Panc1 (cell line): Measurements from ENCODE around the gene CCDC51. TPM values are rescaled to one million over a fixed set of nuclear protein-coding genes. Genes with fewer than 3 reads are reported as not detected.

Experiments used
- ATAC-seq: fragments of 200-7000 bp; cut with Tn5 transposase; 2 replicates; pipeline ENCODE4 v1.9.1; 2020; ENCODE audit warnings: mild to moderate bottlenecking, moderate library complexity
- BruUV-seq: library from RNA; stranded (reverse); fragments of 400-500 nt; replicated peaks from 2 replicates; lab custom pipeline; 2021; lab: Mats Ljungman, UMichigan
- CTCF ChIA-PET: fragments of 300-600 bp; sonication (Branson Sonifier 250); formaldehyde crosslinking; loops from one replicate; lab custom pipeline; 2022; ENCODE audit warnings: antibody characterized with exemption; lab: Charles Lee
- POLR2A ChIA-PET: fragments of 300-600 bp; sonication (Branson Sonifier 250); formaldehyde crosslinking; loops from one replicate; lab custom pipeline; 2022; ENCODE audit warnings: antibody characterized with exemption; lab: Charles Lee
- DNase-seq: peaks from one replicate; pipeline ENCODE4 v3.0.0-alpha.2; 2010; ENCODE audit warnings: low read depth, low spot score
- H3K27ac ChIP-seq: 2 replicates; pipeline ENCODE4 v1.5.1; 2011; ENCODE audit warnings: mild to moderate bottlenecking, low read length, inconsistent platforms
- H3K27me3 ChIP-seq: fragments of 200-500 bp; sonication (Bioruptor generic); 2 replicates; pipeline ENCODE4 v1.6.0; 2014; ENCODE audit warnings: low read length, inconsistent platforms; ENCODE audit not compliant: control insufficient read depth, insufficient read depth
- H3K36me3 ChIP-seq: fragments of 200-500 bp; sonication (Bioruptor generic); 2 replicates; pipeline ENCODE4 v1.5.1; 2014; ENCODE audit warnings: inconsistent platforms, mild to moderate bottlenecking, low read length, moderate library complexity; ENCODE audit not compliant: control insufficient read depth, insufficient read depth
- H3K4me1 ChIP-seq: 2 replicates; pipeline ENCODE4 v1.5.1; 2011; ENCODE audit warnings: inconsistent platforms, mild to moderate bottlenecking, low read length, moderate library complexity; ENCODE audit not compliant: control insufficient read depth, insufficient read depth
- H3K4me3 ChIP-seq, 2 experiments: 2 replicates each; pipeline ENCODE4 v1.5.1; 2011 to 2012; ENCODE audit warnings: low read depth in 2 of 2, low read length in 2 of 2, mild to moderate bottlenecking in 2 of 2, inconsistent platforms in 1 of 2, moderate library complexity in 1 of 2
- H3K9me3 ChIP-seq: fragments of 200-500 bp; sonication (Bioruptor generic); 2 replicates; pipeline ENCODE4 v1.5.1; 2014; ENCODE audit warnings: low read depth, mild to moderate bottlenecking, inconsistent platforms, low read length, moderate library complexity; ENCODE audit not compliant: control insufficient read depth, insufficient read depth
- CTCF ChIP-seq: fragments of 450-650 bp; IDR thresholded peaks from 2 replicates; pipeline ENCODE4 v1.5.1; 2017; ENCODE audit warnings: mild to moderate bottlenecking
- POLR2AphosphoS5 ChIP-seq: IDR thresholded peaks from 2 replicates; pipeline ENCODE4 v1.6.1; 2012; ENCODE audit warnings: mild to moderate bottlenecking, low read depth, low read length, moderate library complexity
- REST ChIP-seq, 2 experiments: IDR thresholded peaks; 2 replicates each; pipeline ENCODE4 v1.6.1; 2011 to 2012; ENCODE audit warnings: low read depth in 2 of 2, control low read depth in 1 of 2, low read length in 1 of 2, mild to moderate bottlenecking in 1 of 2, moderate library complexity in 1 of 2; ENCODE audit not compliant: insufficient read depth in 1 of 2
- SIN3A ChIP-seq: IDR thresholded peaks from 2 replicates; pipeline ENCODE4 v1.6.1; 2012; ENCODE audit warnings: low read depth, mild to moderate bottlenecking, low read length, moderate library complexity, borderline replicate concordance; ENCODE audit not compliant: insufficient read depth
- TCF7L2 ChIP-seq: IDR thresholded peaks from 2 replicates; pipeline ENCODE4 v1.6.1; 2011; ENCODE audit warnings: mild to moderate bottlenecking, low read depth, low read length, inconsistent platforms
- in situ Hi-C: cut with HindIII; loops from 2 replicates; pipeline ENCODE4 v1.10.0; 2016; ENCODE audit warnings: low sequenced_read_pairs, low pct_unique_long_range_greater_than_20kb
- intact Hi-C: fragments of 100-400 bp; cut with micrococcal nuclease; formaldehyde crosslinking; loops from one replicate; pipeline ENCODE4 v1.10.0; 2022; ENCODE audit not compliant: unreplicated experiment
- total RNA-seq: library from RNA; stranded (reverse); gene quantifications from one replicate; pipeline ENCODE4 v1.2.1, GENCODE V29; 2021; ENCODE audit not compliant: unreplicated experiment

Gene CCDC51
- total RNA-seq, 1 experiment from 2014 or later = 11.9 TPM

GRCh38 chr3:48478626-48479555, 39.0 kb upstream of the CCDC51 start:
- DNase-seq (no peak), ATAC-seq (no peak)
- in situ Hi-C loops (no loop called here), intact Hi-C loops (no loop called here)
- H3K36me3 ChIP-seq = no peaks in the 10 kb centered on the region
- no TSS peak for BruUV-seq
- CTCF ChIA-PET = no interaction called here
- no peaks in the 10 kb centered on the region for H3K27me3 ChIP-seq
- no peak overlapping the region for H3K4me3 ChIP-seq
- H3K27ac ChIP-seq = no peak overlapping the region
- POLR2A ChIA-PET = no interaction called here
- no peaks in the 10 kb centered on the region for H3K9me3 ChIP-seq
- no peaks in the 10 kb centered on the region for H3K4me1 ChIP-seq
- TF ChIP-seq CTCF (no peak), POLR2AphosphoS5 (no peak), TCF7L2 (no peak), SIN3A (no peak), REST (IDR thresholded peaks at IDR 0.05; ENCODE audit: insufficient read depth in 1 of 2, low read depth in 2 of 2, low read length in 1 of 2) (no peak)

GRCh38 chr3:48477959-48478520, 38.1 kb upstream of the CCDC51 start:
- BruUV-seq = no TSS peak
- in situ Hi-C loops = no loop called here
- intact Hi-C loops = no loop called here
- ChIA-PET POLR2A (no interaction called here), CTCF (no interaction called here)
- H3K27ac ChIP-seq = no peak overlapping the region
- DNase-seq (no peak), ATAC-seq (no peak)
- no peaks in the 10 kb centered on the region for H3K27me3 ChIP-seq
- peaks cover 7% of the 10 kb centered on the region for H3K4me1 ChIP-seq
- H3K4me3 ChIP-seq = no peak overlapping the region
- no peaks in the 10 kb centered on the region for H3K36me3 ChIP-seq
- no peaks in the 10 kb centered on the region for H3K9me3 ChIP-seq
- TF ChIP-seq SIN3A = no peak
- no peak for TF ChIP-seq POLR2AphosphoS5
- no peak for TF ChIP-seq REST (IDR thresholded peaks at IDR 0.05; ENCODE audit: insufficient read depth in 1 of 2, low read depth in 2 of 2, low read length in 1 of 2)
- no peak for TF ChIP-seq TCF7L2
- no peak for TF ChIP-seq CTCF
